ENCODE results near the gene STOML2. TPM values are rescaled to one million over a fixed set of nuclear protein-coding genes. Genes with fewer than 3 reads are reported as not detected.

STOML2 gene
- total RNA-seq, 1 experiment from 2014 or later: 192 TPM

- H4K91ac ChIP-seq (ENCODE audit: insufficient read length, low read depth, low read length): no peak overlapping the region
- no peak overlapping the region for H2BK12ac ChIP-seq (ENCODE audit: insufficient read length, low read depth, low read length)
- no peak for DNase-seq
- H3K79me1 ChIP-seq (ENCODE audit: insufficient read depth, low read depth, low read length, poor library complexity, severe bottlenecking): no peaks in the 10 kb centered on the region
- no peaks in the 10 kb centered on the region for H3K9me3 ChIP-seq (ENCODE audit: control insufficient read depth, low read depth, low read length)
- no peak overlapping the region for H2BK120ac ChIP-seq (ENCODE audit: low read depth, low read length, poor library complexity, severe bottlenecking)
- WGBS (ENCODE audit: extremely low coverage, insufficient read length, low lambda C conversion rate): no CpG with 5 or more reads among the region's 1 CpG
- H2AFZ ChIP-seq (ENCODE audit: low read length): no peak overlapping the region
- Mint-ChIP-seq H3K4me3 (no peak overlapping the region), H3K9me3 (no peaks in the 10 kb centered on the region; a peak in 1 of 5 replicates), H3K4me1 (peaks cover 15% of the 10 kb centered on the region in 2 experiments), H3K27ac (no peak overlapping the region), H3K27me3 (ENCODE audit: low read depth) (no peaks in the 10 kb centered on the region; the same call in 1 of the 2 replicates), H3K36me3 (ENCODE audit: insufficient read depth in 1 of 3, low read depth in 3 of 3) (peaks cover 73 to 91% (median 84%) of the 10 kb centered on the region in 3 experiments)
- H3K27ac ChIP-seq (ENCODE audit: insufficient read length, low read depth, low read length): no peak overlapping the region
- no peaks in the 10 kb centered on the region for H3K27me3 ChIP-seq (ENCODE audit: insufficient read depth, low read length)
- peaks cover 6% of the 10 kb centered on the region for H3K23me2 ChIP-seq (ENCODE audit: insufficient read length, low read depth, low read length, poor library complexity, severe bottlenecking)
- H3K79me2 ChIP-seq (ENCODE audit: insufficient read depth, low read length): peaks cover 39% of the 10 kb centered on the region
- no peak overlapping the region for H3K23ac ChIP-seq (ENCODE audit: insufficient read length, low read depth, low read length)
- H3K4ac ChIP-seq (ENCODE audit: low read depth, low read length): no peak overlapping the region
- no peak overlapping the region for H4K8ac ChIP-seq (replicated peaks; ENCODE audit: insufficient read length, low read depth, low read length)
- no peak overlapping the region for H2AK5ac ChIP-seq (ENCODE audit: insufficient read length, low read length)
- no peak overlapping the region for H4K5ac ChIP-seq (ENCODE audit: insufficient read length, low read depth, low read length)
- H3T11ph ChIP-seq (ENCODE audit: low read length): no peak overlapping the region
- TF ChIP-seq, protein P1, sequence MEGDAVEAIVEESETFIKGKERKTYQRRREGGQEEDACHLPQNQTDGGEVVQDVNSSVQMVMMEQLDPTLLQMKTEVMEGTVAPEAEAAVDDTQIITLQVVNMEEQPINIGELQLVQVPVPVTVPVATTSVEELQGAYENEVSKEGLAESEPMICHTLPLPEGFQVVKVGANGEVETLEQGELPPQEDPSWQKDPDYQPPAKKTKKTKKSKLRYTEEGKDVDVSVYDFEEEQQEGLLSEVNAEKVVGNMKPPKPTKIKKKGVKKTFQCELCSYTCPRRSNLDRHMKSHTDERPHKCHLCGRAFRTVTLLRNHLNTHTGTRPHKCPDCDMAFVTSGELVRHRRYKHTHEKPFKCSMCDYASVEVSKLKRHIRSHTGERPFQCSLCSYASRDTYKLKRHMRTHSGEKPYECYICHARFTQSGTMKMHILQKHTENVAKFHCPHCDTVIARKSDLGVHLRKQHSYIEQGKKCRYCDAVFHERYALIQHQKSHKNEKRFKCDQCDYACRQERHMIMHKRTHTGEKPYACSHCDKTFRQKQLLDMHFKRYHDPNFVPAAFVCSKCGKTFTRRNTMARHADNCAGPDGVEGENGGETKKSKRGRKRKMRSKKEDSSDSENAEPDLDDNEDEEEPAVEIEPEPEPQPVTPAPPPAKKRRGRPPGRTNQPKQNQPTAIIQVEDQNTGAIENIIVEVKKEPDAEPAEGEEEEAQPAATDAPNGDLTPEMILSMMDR (conservative IDR thresholded peaks at IDR 0.05): no peak
- H3K4me2 ChIP-seq (ENCODE audit: insufficient read depth, insufficient read length, low read length): no peak overlapping the region
- H2BK20ac ChIP-seq (ENCODE audit: low read depth, low read length, poor library complexity, severe bottlenecking): no peak overlapping the region
- H3K9ac ChIP-seq (ENCODE audit: extremely low read depth, insufficient read length, low read length): no peak overlapping the region
- no peak overlapping the region for H3K56ac ChIP-seq (ENCODE audit: insufficient read length, low read depth, low read length)
- H2BK15ac ChIP-seq (ENCODE audit: low read depth, low read length): no peak overlapping the region
- no peak overlapping the region for H3K14ac ChIP-seq (ENCODE audit: insufficient read depth, low read length)
- H3K4me1 ChIP-seq (ENCODE audit: insufficient read depth, low read length): no peaks in the 10 kb centered on the region
- H3K18ac ChIP-seq (ENCODE audit: insufficient read length, low read depth, low read length): no peak overlapping the region
- H4K20me1 ChIP-seq (ENCODE audit: control insufficient read depth, insufficient read depth, insufficient read length): no peaks in the 10 kb centered on the region
- no peak overlapping the region for H2BK5ac ChIP-seq (ENCODE audit: insufficient read length, low read length)
Observed at GRCh38 chr9:35067056-35067455, 35.9 kb downstream of the STOML2 start.

All from H9 (cell line).